ENCODE measurements around the gene NTRK1. TPM values are rescaled to one million over a fixed set of nuclear protein-coding genes. Genes with fewer than 3 reads are reported as not detected.

Gene NTRK1
- total and polyA plus RNA-seq, 8 donors: 0.20 to 1.1 (median 0.49) TPM

DNA sequence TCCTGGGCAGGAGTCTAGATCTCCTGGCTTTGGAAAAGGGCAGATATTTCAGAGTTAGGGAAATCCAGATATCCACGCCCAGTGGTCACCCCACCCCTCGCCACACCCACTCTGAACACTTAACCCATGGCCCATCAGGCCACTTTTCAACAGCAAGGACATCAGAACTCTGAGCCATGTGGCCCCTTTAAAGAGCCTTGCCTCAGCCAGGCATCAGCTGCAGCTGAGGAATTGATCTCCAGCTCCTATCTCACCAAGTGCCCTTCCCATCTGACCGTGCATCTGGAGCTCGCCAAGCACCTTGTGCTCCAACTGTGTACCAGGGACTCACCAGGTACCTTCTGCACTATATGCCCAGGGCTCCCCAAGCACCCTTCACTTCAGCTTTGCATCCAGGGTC lies 23.8 kb upstream of the NTRK1 start:
- FAIRE-seq (no peak), DNase-seq (no peak), ATAC-seq (no peak)
- no peaks in the 10 kb centered on the region for H3K36me3 ChIP-seq
- H3K27ac ChIP-seq: no peak overlapping the region
- H3K4me1 ChIP-seq: no peaks in the 10 kb centered on the region
- H3K27me3 ChIP-seq: peaks cover 0 to 4% (median 0%) of the 10 kb centered on the region in 4 donors
- WGBS, 2 donors: 51 to 64% methylated on average over 4 of the region's 4 CpGs
- intact Hi-C loops (cut with DNase I): no loop called here
- H3K9me3 ChIP-seq: no peaks in the 10 kb centered on the region
- TF ChIP-seq, protein P1, sequence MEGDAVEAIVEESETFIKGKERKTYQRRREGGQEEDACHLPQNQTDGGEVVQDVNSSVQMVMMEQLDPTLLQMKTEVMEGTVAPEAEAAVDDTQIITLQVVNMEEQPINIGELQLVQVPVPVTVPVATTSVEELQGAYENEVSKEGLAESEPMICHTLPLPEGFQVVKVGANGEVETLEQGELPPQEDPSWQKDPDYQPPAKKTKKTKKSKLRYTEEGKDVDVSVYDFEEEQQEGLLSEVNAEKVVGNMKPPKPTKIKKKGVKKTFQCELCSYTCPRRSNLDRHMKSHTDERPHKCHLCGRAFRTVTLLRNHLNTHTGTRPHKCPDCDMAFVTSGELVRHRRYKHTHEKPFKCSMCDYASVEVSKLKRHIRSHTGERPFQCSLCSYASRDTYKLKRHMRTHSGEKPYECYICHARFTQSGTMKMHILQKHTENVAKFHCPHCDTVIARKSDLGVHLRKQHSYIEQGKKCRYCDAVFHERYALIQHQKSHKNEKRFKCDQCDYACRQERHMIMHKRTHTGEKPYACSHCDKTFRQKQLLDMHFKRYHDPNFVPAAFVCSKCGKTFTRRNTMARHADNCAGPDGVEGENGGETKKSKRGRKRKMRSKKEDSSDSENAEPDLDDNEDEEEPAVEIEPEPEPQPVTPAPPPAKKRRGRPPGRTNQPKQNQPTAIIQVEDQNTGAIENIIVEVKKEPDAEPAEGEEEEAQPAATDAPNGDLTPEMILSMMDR (IDR thresholded peaks at IDR 0.05): no peak
- H3K4me3 ChIP-seq: no peak overlapping the region

DNA sequence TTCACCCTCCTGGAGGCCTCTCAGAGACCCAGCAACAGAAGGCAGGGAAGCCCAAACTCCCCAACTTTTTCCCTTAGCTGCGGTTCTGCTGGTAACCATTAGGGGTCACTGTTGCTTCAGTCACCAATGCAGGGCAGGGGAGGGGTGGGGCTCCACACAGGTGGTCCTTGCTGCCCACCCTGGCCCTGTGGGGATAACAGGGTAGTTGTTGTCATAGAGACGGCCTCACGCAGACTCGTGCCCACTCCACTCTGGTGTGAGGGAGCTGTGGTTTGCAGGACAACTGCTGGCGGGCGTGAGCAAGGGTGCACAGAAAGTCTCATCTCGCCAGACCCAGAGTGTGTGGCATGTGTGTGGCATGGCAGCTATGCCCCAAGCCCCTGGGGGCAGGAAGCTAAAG lies 21.7 kb upstream of the NTRK1 start:
- Histone ChIP-seq H3K4me1 (no peaks in the 10 kb centered on the region), H3K9me3 (no peaks in the 10 kb centered on the region), H3K36me3 (no peaks in the 10 kb centered on the region), H3K27ac (no peak overlapping the region), H3K4me3 (no peak overlapping the region), H3K27me3 (peaks cover 0 to 4% (median 0%) of the 10 kb centered on the region in 4 donors)
- peak; percentile 38 to 92 (median 81) for ATAC-seq
- 29 to 31% methylated on average over 7 of the region's 7 CpGs for WGBS, 2 donors
- TF ChIP-seq, protein P1 (IDR thresholded peaks at IDR 0.05): peak; percentile 64 to 86 (median 74)
- intact Hi-C loops (cut with DNase I): no loop called here
- DNase-seq: peak in 2 of 6 donors; percentile 40 to 42
- FAIRE-seq: no peak

DNA sequence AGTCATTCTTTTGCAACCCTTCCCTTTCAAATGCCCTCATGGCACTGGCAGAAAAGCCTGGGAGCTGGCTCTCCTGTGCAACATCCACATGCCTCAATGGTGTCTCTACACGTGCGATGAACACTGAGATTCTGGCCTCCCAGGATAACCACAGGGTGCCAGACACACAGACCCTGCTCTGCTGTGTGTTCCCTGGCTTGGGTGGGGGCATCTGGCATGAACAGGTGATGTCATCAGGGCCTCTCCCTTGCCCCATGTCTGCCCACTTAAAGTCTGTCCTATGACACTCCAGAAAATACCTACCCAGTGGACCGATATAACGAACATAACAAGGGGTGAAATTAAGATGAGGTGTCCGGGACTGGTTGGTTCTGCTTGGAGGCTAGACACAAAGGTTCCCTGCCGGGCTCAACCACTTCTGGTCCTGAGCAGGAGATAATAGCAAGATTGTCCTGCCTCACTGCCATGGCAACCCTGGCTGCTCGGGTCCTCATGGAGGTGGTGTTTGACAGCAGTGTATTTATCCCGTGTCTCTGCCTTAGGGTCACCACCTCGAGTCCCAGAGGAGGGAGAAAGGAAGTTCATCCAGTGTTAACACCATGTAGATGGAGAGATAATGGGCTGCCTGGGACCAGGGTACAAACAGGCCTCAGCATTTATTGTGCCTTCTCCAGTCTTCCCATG lies 21.1 kb upstream of the NTRK1 start:
- no peaks in the 10 kb centered on the region for H3K9me3 ChIP-seq
- H3K4me1 ChIP-seq: no peaks in the 10 kb centered on the region
- TF ChIP-seq, protein P1 (IDR thresholded peaks at IDR 0.05): no peak
- no peak overlapping the region for H3K27ac ChIP-seq
- DNase-seq: no peak
- WGBS, 2 donors: 24 to 29% methylated on average over 9 of the region's 9 CpGs
- H3K27me3 ChIP-seq: peaks cover 0 to 4% (median 0%) of the 10 kb centered on the region in 4 donors
- no peak overlapping the region for H3K4me3 ChIP-seq
- H3K36me3 ChIP-seq: no peaks in the 10 kb centered on the region
- FAIRE-seq: no peak
- no peak for ATAC-seq
- intact Hi-C loops (cut with DNase I): no loop called here

DNA sequence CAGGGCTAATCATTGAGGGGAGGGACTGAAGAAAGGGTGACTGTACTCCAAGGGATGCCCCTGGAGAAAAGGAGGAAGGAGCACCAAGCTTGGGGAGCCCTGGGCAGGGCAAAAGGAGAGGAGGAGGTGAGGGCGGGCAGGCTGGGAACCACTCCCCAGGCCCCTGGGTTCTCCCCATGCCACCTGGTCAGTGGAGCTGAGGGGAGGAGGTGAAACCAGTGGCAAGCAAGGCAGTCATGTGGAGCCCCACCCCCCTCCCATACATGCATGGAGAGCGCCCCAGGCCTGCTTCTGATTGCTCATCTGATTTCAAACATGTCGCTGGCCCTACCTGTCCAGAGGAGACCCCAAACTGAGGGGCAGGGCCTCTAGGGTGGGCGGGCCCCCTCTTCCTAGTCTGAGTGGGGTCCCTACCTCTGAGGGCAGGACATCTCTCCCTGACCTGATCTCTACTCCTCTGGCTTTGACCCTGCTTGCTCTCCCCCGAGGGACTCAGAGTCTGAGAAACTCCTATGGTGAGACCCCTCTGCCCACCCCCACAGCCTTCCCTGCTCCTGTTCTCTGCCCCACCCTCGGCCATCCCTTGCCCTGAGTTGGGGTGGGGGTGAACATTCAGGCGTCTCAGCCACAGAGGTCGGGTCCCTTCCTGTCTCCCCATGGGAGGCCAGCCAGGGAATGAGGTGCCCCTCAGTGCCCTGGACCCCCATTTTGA lies 20.3 kb upstream of the NTRK1 start:
- Histone ChIP-seq H3K27ac (no peak overlapping the region), H3K4me1 (no peaks in the 10 kb centered on the region), H3K9me3 (no peaks in the 10 kb centered on the region), H3K27me3 (peaks cover 0 to 4% (median 0%) of the 10 kb centered on the region in 4 donors), H3K4me3 (no peak overlapping the region), H3K36me3 (no peaks in the 10 kb centered on the region)
- WGBS, 2 donors: 45 to 55% methylated on average over 8 of the region's 8 CpGs
- no peak for FAIRE-seq
- no peak for ATAC-seq
- DNase-seq: peak in 2 of 6 donors; percentile 42 to 45
- intact Hi-C loops (cut with DNase I): no loop called here
- TF ChIP-seq, protein P1 (IDR thresholded peaks at IDR 0.05): no peak

DNA sequence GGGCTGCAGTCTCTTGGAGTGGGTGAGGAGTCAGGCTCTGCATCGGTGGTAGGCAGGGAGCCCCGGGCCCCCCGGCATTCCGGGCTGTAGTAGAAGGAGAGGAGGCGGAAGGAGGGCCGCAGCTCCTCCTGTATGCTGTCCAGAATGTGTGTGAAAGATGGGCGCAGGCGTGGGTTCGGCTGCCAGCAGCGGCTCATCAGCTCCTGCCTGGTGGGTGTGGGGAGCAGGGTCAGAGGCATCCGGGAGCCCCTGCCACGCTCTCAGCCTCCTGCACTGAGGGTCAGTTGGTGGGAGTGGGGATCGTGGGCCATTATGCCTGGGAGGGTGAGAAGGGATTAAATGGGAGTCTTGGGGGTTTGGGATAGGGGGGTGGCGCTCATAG lies 19.8 kb upstream of the NTRK1 start:
- no peaks in the 10 kb centered on the region for H3K9me3 ChIP-seq
- 54 to 60% methylated on average over 14 of the region's 14 CpGs for WGBS, 2 donors
- no peak overlapping the region for H3K27ac ChIP-seq
- H3K4me1 ChIP-seq: no peaks in the 10 kb centered on the region
- no peaks in the 10 kb centered on the region for H3K36me3 ChIP-seq
- FAIRE-seq: no peak
- DNase-seq: peak in 1 of 6 donors; percentile 52
- intact Hi-C loops (cut with DNase I): no loop called here
- no peak overlapping the region for H3K4me3 ChIP-seq
- TF ChIP-seq, protein P1 (IDR thresholded peaks at IDR 0.05): no peak
- H3K27me3 ChIP-seq: peaks cover 0 to 4% (median 0%) of the 10 kb centered on the region in 4 donors
- ATAC-seq: no peak

Measured in pancreas (tissue), 10 donors.